ENCODE measurements around the gene GNAT1.

- TF ChIP-seq EZH2phosphoT487 (IDR thresholded peaks at IDR 0.05; ENCODE audit: insufficient read depth, low read depth) = no peak
- TF ChIP-seq EZH2 (IDR thresholded peaks at IDR 0.05; ENCODE audit: insufficient read depth, poor library complexity, severe bottlenecking) = no peak
These were observed 19.7 kb upstream of the GNAT1 start for GRCh38 chr3:50171540-50172301.
